GM21447 (cell line): Measurements from ENCODE around the gene GSTM3.
"Not testable (repeated sequence)": the region's sequence is repeated elsewhere in the genome, so short reads cannot be mapped to it uniquely, and the experiment has no call there.

Source experiments
- ATAC-seq: cut with Tn5 transposase; IDR thresholded peaks from one replicate; pipeline ENCODE4 v1.9.1; 2021; ENCODE audit not compliant: unreplicated experiment

Gene GSTM3

GRCh38 chr1:109776206-109776835, 35.5 kb upstream of the GSTM3 start:
- ATAC-seq = no peak

- ATAC-seq = no peak
These were observed 34.6 kb upstream of the GSTM3 start for GRCh38 chr1:109775398-109775797.

GRCh38 chr1:109773900-109774485, 33.2 kb upstream of the GSTM3 start:
- ATAC-seq = no peak

- ATAC-seq = peak; percentile 74
These were observed 32.5 kb upstream of the GSTM3 start for GRCh38 chr1:109773203-109773899.

GRCh38 chr1:109772658-109773202, 31.9 kb upstream of the GSTM3 start:
- ATAC-seq = no peak

GRCh38 chr1:109771712-109772657, 31.1 kb upstream of the GSTM3 start:
- ATAC-seq = no peak

- no peak for ATAC-seq
These were observed 29.7 kb upstream of the GSTM3 start for GRCh38 chr1:109770331-109771095.

- no peak for ATAC-seq
These were observed 28.7 kb upstream of the GSTM3 start for GRCh38 chr1:109769330-109770078.

GRCh38 chr1:109768820-109769219, 28.0 kb upstream of the GSTM3 start:
- no peak for ATAC-seq

- no peak for ATAC-seq
These were observed 27.5 kb upstream of the GSTM3 start for GRCh38 chr1:109768335-109768650.

- no peak for ATAC-seq
These were observed 26.9 kb upstream of the GSTM3 start for GRCh38 chr1:109767637-109768334.

- ATAC-seq = not testable (repeated sequence)
These were observed 26.3 kb upstream of the GSTM3 start for GRCh38 chr1:109766991-109767636.

GRCh38 chr1:109765896-109766615, 25.2 kb upstream of the GSTM3 start:
- no peak for ATAC-seq

- ATAC-seq = no peak
These were observed 24.6 kb upstream of the GSTM3 start for GRCh38 chr1:109765483-109765815.

GRCh38 chr1:109764561-109765482, 24.0 kb upstream of the GSTM3 start:
- ATAC-seq = no peak

GRCh38 chr1:109763646-109764415, 23.0 kb upstream of the GSTM3 start, which contains the start of gene EPS8L3:
EPS8L3 (minus strand) TSS chr1:109763923; CDS start chr1:109761749, 2,174 bp downstream.
- no peak for ATAC-seq
